NCI-H2107 (cell line): ENCODE results near the gene PEX16.
"Not testable (repeated sequence)": the region's sequence is repeated elsewhere in the genome, so short reads cannot be mapped to it uniquely, and the experiment has no call there.

Experiments used
- DNase-seq: peaks from one replicate; lab custom pipeline; 2025; lab: John Stamatoyannopoulos, UW

The PEX16 gene

DNA sequence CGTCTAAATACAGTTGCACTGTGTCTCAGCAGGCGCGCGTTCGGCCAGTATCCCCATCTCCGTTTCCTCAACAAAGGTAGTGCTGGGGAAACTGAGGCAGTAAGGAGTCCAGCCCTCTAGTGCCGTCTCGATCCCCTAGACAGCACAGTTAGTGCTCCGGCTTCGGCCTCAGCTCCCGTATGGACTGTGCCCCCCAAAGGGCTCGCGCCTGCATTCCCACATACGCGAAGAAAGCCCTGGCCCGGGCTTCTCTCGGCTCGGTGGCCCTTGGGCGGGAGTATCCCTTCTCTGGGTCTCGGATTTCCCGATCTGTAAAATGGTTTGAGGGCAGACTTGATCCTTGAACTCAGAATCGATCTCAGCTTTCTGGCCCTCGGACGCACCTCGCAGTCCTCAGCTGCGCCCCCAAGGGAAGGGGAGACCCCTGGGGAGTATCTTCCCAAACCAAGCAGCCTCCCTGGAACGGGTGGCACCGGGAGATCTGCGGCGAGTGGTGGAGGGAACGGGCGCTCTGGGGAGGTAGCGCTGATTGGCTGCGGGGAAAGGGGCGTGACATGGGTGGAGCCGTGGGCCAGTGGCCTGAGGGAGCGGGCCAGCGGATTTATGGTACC is 759 bp upstream of the PEX16 start:
- DNase-seq, result peak; percentile 53

DNA sequence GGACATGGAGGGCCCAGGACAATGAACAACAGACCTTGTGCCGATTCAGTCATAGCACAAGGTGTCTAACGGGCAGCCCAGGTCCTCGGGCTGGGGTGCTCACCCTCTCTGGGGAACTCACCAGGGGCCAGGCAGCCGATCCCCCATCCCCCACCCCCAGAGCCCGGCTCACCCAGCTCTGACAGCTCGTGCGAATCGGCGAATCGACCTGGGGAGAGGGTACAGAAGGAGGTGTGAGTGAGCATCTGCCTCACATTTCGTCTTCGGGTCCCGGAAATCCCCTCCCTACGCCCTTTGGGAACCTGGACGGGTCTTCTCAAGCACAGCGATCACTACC is 423 bp downstream of the PEX16 start:
- no peak for DNase-seq

DNA sequence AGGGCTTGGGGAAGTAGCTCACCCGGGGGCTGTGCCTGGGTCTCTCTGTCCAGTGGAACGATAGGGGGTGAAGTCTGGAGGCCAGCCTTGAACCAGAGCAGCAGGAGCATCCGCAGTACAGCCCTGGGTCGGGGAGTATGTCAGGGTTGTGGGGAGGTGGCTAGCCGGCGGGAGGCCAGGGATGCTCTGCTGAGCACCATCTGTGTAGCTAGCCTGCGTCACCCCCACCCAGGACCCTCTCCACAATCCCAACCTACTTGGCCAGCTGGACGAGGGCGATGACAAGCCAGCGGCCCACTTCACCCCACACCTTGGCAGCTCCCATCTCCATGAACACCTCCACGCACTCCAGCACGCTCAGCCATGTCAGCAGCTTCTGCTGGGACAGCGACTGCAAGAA is 2.2 kb downstream of the PEX16 start:
- no peak for DNase-seq

DNA sequence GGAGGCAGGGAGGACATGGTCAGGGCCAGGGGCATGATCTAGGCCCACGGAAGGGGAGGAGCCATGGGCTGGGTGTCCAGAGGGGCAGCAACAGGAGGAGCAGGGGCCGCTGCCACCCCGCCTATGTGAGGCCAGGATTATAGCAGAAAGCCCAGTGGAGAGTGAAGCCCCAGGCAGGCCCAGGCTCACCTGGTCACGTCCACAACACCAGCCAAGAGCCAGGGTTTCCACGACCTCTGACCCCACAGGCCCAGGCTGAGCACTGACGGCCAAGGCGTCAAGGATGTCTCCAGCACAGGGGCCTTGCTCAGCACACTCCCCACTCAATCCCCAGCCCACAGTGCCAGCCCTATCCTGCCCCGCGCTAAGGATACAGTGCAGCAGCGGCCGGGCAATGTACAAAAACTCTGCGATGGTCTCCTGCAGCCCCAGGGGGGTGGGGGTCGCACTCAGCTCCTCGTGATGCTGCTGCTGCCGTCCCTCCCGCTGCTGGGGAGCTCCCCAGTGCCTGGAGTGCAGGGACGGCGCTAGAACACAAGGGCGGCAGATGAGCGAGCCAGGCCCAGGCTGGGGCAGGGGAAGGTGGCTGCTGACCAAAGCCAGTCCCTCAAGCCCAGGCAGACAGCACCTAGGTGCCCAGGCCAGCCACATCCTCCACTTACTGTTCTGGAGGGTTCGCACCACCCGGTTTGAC is 3.6 kb downstream of the PEX16 start:
- DNase-seq, result no peak

DNA sequence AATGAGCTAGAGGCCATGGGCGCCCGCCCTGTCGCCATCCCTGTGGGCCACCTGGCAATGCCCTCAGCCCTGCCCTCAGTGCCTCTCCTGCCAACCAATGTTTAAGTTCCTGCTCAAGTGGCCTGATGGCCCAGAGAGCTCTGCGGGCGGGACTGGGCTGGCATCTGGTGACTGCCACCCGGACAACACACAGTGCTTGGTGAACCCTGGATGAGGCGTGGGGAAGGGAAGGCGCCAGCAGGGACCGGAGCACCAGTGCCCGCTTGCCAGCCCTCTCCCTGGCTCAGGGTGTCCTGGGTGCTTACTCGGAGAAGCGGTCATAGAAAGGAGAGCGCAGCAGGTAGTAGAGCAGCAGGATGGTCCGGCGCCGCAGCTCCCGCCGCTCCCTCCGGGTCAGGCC is 4.2 kb downstream of the PEX16 start:
- DNase-seq, result no peak

DNA sequence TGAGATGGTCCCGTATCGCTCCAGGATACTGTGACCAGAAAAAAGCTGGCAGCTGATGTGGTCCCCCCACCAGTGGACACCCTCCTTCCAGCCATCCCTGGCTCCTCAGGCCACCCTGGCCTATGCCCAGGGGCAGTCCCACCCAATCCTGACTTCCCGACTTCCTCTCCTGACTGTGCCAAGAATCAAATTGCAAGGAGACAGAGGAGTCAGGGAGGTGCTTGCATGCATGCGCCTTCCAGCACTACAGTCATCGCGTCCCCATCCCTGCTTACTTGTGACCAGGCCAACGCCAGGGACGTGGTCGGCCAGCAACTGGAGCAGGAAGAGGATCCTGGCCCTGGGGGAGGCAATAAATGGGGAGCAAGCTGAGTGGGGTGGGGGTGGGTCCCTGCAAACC is 7.1 kb downstream of the PEX16 start:
- DNase-seq, result no peak

DNA sequence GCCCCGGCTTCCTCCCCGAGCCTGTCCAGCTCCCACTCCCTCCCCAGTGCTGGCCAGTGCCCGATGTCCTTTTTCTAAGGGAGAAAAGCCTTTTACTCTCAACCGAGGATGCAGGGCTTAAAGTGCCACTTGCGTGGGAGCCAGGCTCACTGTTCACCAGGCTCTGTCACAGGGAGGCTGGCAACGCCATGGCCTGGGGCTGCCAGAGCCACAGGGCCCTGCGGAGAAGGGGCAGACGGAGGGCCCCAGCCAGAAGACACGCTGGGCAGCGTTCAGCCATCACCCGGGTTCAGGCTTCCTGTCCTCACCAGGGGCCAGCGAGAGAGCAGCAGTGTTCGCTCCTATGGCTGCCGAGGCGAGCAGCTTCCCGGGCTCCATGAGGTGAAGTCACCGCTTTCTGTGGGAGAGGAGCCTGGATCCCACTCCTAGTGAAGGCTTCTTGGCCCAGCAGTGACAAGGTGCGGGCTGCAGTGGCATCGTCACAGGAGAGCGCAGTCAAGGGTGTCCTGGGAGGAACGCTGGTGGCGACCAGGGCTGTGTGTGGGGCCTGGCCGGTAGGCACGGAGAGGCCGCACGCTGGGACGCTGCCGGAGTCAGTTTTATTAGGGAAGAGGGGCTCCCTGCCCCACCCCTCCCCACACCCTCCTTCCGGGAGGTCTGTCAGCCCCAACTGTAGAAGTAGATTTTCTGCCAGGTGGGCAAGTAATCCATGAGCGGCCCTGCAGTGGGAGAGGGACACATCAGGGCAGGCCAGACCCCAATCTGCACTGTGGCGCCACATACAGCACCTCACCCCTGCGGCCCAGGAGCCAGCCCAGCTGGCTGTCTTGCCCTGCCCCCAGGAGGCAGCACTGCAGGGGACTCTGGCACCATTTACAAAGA is 7.8 kb downstream of the PEX16 start:
- DNase-seq, result no peak

DNA sequence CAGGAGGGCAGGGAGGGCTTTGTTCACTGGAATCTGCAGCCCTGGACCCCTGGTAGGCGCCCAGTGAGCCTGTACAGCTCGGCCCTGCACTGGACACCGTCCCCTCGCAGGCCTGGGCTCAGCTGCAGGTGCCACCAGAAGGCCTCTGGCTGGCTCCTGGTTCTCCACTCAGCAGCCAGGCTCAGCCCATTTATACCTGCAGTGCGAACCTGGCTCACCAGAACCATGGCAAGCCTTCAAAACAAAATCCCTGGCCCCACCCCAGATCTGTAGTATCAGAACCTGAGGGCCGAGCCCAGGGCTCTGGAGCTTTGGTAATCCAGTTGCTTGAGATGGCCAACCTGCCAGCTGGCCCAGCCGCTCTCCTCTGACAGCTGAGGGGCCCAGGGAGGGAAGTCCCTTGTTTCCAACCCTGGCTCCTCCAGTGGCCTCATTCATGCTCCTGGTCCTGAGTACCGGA is 9.7 kb downstream of the PEX16 start:
- DNase-seq, result no peak

DNA sequence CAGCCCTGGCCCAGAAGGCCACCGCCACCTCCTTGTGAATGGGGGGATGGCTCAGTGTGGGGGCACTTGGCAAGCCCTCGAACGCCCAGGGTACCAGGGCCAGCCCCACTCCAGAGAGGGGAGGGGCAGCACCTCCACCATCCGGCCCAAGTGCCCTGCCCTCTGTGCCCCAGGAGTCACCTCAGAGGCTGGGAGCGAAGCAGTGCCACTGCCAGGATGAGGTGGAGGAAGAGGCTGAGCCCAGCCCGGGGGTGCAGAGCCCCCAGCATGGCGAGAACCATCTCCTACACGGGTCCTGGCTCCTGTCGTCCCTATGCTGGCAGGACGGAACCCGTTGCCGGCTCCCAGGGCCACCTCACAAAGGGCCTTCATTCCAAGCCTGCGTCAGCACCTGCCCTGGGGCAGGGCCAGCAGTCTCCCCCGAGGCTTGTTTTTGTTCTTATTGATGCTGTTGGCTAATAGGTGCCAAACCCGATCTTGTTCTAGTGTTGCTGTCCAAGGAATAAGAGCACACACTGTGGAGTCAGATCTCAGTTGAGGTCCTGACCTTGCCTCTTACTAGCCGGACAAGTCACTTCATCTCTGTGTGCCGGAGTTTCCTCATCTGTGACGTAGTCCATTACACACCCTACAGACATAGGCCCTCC is 10.6 kb downstream of the PEX16 start, which contains the start of gene FREY1:
Gene FREY1 (minus strand): TSS at position 307 of the 647 bp plus-strand sequence. CDS start 26 bp downstream, at position 281.
- DNase-seq, result no peak

DNA sequence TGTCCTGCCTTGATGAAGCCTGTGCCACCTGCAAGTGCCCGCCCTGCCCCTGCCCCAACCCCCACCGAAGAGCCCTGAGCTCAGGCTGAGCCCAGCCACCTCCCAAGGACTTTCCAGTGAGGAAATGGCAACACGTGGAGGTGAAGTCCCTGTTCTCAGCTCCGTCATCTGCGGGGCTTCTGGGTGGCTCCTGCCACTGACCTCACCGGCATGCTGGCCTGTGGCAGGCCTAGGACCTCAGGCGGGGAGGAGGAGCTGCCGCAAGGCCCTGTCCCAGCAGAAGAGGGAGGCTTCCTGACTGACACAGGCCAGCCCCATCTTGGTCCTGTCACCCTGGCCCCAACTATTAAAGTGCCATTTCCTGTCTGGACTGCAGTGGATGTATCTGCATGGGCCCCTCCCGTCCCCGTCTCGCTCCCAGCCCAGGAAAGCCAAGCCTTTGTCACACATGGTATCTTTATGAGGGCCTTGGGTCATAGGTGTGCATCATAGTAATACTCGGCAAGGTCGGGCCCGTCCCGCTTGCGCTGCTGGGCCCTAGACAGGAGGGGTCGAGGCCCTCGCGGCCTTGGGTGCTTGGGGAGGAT is 11.5 kb downstream of the PEX16 start:
- DNase-seq, result no peak

DNA sequence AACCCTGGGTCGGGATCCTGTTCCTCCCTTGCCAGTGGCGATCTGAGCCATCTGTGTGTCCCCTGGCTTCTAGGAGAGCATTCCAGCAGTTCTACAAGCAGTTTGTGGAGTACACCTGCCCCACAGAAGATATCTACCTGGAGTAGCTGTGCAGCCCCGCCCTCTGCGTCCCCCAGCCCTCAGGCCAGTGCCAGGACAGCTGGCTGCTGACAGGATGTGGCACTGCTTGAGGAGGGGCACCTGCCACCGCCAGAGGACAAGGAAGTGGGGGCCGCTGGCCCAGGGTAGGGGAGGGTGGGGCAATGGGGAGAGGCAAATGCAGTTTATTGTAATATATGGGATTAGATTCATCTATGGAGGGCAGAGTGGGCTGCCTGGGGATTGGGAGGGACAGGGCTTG is 12.1 kb downstream of the PEX16 start:
- DNase-seq, result not testable (repeated sequence)

DNA sequence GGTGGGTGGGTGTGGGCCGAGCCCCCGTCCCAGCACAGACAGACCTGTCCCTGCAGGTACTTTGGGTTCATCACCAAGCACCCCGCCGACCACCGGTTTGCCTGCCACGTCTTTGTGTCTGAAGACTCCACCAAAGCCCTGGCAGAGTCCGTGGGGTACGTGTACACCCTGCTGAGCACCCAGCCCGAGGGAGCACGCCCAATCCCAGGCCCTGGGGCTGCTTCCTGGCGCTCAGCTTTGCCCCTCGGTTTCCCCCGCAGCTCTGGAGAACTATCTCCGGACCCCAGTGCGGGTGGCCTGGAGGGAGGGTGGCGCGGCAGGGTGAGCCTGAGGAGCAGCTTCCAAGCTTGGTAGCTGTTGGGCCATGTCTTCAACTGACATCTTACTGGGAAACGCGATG is 12.6 kb downstream of the PEX16 start:
- DNase-seq, result no peak

DNA sequence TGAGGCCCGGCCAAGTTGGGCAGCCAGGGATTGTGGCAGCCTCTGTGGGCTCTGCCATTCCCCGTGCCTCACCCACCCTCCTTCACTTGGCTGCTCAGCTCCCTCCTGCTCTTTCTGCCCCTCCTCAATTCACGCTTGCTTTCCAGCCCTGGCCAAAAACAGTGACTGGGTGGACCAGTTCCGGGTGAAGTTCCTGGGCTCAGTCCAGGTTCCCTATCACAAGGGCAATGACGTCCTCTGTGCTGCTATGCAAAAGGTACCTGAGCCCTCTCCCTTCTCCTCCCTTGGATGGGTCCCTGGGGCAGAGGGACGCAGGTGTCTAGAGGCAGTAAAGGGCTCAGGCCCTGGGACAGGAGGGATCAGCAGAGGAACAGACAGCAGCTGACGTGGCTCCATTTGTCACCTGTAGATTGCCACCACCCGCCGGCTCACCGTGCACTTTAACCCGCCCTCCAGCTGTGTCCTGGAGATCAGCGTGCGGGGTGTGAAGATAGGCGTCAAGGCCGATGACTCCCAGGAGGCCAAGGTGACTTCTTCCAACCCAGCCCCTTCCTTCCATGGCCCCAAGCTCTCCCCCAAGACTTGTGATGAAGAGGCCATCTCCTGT is 13.3 kb downstream of the PEX16 start:
- no peak for DNase-seq

DNA sequence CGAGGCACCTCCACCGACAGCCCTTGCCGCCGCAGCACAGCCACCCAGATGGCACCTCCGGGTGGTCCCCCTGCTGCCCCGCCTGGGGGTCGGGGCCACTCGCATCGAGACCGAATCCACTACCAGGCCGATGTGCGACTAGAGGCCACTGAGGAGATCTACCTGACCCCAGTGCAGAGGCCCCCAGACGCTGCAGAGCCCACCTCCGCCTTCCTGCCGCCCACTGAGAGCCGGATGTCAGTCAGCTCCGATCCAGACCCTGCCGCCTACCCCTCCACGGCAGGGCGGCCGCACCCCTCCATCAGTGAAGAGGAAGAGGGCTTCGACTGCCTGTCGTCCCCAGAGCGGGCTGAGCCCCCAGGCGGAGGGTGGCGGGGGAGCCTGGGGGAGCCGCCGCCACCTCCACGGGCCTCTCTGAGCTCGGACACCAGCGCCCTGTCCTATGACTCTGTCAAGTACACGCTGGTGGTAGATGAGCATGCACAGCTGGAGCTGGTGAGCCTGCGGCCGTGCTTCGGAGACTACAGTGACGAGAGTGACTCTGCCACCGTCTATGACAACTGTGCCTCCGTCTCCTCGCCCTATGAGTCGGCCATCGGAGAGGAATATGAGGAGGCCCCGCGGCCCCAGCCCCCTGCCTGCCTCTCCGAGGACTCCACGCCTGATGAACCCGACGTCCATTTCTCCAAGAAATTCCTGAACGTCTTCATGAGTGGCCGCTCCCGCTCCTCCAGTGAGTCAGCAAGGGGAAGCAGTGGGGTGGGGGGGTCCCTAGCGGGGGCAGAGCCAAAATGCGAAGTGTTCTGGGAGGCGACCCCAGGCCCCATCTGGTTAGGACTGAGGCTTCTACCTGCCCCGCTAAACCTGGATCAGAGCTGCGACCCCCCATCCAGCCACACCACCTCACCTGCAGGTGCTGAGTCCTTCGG is 15.0 kb downstream of the PEX16 start:
- no peak for DNase-seq

DNA sequence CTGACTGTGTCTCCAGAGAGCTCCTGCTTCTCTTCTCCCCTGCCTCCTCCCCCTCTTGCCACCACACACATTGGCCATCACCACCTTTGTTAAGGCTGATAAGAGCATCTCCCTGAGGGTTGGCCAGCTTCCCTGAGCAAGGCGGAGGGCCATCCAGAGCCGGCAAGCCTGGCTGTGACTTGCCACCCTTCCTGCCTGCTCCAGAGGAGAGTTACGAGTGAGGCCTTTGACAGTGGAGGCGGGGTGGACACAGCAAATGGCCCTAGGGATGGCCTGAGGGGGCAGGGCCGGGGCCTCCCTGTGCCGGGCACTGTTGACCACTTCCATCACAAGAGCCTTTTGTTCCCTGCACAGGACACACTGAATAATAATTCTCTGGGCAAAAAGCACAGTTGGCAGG is 16.1 kb downstream of the PEX16 start:
- no peak for DNase-seq

DNA sequence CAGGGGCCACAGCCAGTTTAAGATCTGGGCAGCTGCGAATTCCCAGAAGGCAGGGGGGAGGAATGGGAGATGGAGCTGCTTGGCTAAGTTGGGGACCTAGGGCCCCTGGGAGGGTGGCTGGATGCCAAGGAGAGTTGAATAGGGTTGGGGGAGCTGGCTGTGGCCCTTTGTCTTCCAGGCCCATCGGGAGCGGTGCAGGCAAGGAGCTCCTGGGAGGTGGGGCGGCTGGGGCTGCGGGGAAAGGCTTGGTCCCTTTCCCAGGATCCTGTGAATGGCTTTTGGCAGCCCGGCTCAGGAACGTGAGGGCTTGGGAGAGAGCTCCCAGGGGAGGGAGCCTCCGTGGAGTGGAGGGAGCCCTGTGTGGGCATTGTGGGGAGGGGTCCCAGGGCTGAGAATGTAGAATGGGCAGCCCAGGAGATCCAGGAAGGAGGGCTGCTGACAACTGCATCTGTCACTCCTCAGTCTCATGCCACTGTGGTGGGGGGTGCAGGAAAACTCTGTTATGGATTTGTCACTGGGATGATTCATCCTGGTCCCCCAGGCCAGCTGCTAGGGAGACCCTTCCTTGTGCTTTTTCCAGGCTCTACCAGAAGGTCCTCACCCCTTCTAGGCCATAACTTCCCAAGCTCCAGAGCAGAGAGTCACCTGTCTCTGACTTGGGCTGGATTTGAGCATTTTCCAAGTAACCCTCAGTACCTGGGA is 16.6 kb downstream of the PEX16 start:
- no peak for DNase-seq

DNA sequence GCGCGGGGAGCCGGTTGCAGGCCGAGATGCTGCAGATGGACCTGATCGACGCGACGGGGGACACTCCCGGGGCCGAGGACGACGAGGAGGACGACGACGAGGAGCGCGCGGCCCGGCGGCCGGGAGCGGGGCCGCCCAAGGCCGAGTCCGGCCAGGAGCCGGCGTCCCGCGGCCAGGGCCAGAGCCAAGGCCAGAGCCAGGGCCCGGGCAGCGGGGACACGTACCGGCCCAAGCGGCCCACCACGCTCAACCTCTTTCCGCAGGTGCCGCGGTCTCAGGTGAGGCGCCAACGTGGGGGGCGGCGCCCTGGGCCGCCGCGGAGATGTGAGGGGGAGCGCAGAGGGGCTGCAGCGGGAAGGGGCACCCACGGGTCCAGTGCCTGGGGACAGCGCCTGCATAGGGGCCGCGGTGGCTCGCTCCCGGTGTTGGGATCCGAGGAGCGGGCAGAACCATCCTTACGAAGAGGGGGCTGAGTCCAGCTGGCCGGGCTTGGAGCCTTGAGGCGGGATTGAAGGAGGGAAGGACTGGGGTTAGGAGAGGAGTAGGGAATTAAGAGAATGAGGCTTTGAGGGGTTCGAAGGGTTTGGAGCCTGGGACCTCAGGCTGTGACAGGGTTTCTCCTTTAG is 17.4 kb downstream of the PEX16 start:
- DNase-seq, result not testable (repeated sequence)

DNA sequence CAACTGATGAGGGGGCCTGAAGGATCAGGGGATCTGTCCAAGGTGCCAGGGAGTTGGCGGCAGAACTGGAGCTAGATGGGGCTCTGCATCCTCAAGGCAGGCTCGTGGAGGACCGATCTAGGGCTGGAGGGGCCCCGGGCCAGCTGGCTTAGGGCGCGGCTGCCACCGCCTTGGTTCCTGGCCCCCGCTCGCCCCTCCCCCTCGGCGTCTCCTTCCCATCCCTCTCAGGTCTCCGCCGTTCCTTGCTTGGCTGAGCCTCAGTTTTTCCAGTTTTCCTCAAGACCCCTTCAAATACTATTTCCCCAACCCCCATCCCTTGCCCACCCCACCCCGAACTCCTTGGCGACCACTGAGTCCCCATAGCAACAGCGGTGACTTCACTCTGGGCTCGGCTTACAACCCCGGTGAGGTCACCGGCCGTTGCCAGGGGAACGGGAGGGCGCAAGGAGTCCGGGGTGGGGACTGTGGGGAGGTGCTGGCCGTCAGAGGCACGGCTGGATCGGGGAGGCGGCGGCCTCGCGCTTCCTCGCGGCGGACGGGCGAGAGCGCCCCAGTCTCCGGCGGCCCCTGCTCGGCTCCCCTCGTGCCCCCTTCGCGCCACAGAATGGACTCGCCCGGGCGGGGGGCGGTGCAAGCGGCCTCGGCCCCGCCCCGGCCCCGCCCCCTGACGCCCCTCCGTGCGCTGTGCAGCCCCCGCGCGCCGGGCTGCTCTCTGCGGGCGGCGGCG is 18.1 kb downstream of the PEX16 start:
- peak; percentile 71 for DNase-seq

DNA sequence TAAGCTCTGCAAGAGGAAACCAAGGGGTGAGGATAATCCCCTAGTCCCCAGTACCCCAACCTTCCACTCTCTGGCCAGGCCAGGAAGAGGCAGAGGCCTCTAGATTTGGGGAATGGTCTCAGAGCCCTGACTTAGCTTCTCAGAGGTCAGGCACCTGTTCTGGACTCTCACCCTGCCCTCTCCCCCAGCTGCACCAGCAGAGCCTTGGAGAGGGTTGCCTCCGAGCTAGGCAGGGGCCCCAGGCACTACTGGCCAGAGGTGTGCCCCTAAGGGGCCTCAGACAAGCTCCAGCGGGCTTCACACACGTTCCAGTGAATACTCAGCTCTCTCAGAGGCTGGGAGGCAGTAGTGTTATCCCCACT is 18.6 kb downstream of the PEX16 start:
- DNase-seq, result no peak
